K562 (cell line): ENCODE results near the gene CUX1. TPM values are rescaled to one million over a fixed set of nuclear protein-coding genes. Genes with fewer than 3 reads are reported as not detected.

ENCODE experiments used
- ARID4B ChIP-seq: sonication (generic); formaldehyde crosslinking; IDR thresholded peaks from 2 replicates; pipeline ENCODE4 v1.8.0; 2022; ENCODE audit warnings: mild to moderate bottlenecking, missing genetic modification reagents
- BCOR ChIP-seq: fragments of 450-650 bp; IDR thresholded peaks from 2 replicates; pipeline ENCODE4 v1.6.1; 2016
- BMI1 ChIP-seq: fragments of 150-350 bp; IDR thresholded peaks from 2 replicates; pipeline ENCODE4 v1.6.1; 2014; ENCODE audit warnings: low read length
- CHD1 ChIP-seq: fragments of 200-600 bp; sonication (generic); IDR thresholded peaks from one replicate; pipeline ENCODE4 v1.6.1; 2012; ENCODE audit warnings: mild to moderate bottlenecking, moderate library complexity, low read length, inconsistent platforms
- CTCF ChIP-seq, 3 experiments: IDR thresholded peaks in 2 of 3; conservative IDR thresholded peaks in 1 of 3; 2 replicates each; pipeline ENCODE4 v1.5.1; 2011 to 2012; ENCODE audit warnings: low read length in 3 of 3, mild to moderate bottlenecking in 3 of 3, control low read depth in 2 of 3, improper control_type of control experiment in 1 of 3, inconsistent platforms in 1 of 3, low read depth in 1 of 3, mixed read lengths in 1 of 3, moderate library complexity in 1 of 3; ENCODE audit not compliant: insufficient read depth in 2 of 3
- CTCFL ChIP-seq: IDR thresholded peaks from 2 replicates; pipeline ENCODE4 v1.6.1; 2011; ENCODE audit warnings: borderline replicate concordance, low read depth, mild to moderate bottlenecking, moderate library complexity, low read length; ENCODE audit not compliant: insufficient read depth, poor library complexity, severe bottlenecking
- MAFF ChIP-seq: IDR thresholded peaks from 2 replicates; pipeline ENCODE4 v1.6.1; 2012; ENCODE audit warnings: low read length, improper control_type of control experiment
- NR1H2 ChIP-seq: sonication (generic); formaldehyde crosslinking; IDR thresholded peaks from 2 replicates; pipeline ENCODE4 v1.4.0; 2020; ENCODE audit warnings: mild to moderate bottlenecking, missing genetic modification reagents
- PPARD ChIP-seq: fragments of 250-450 bp; sonication (Bioruptor Pico); IDR thresholded peaks from 2 replicates; pipeline ENCODE4 v1.8.0; 2022; ENCODE audit warnings: inconsistent platforms, mild to moderate bottlenecking, moderate library complexity
- RAD51 ChIP-seq: fragments of 450-650 bp; IDR thresholded peaks from 2 replicates; pipeline ENCODE4 v1.7.1; 2016; ENCODE audit warnings: low read depth, mild to moderate bottlenecking, borderline replicate concordance
- RBBP5 ChIP-seq: fragments of 200-600 bp; sonication (generic); IDR thresholded peaks from 2 replicates; pipeline ENCODE4 v1.6.1; 2012; ENCODE audit warnings: borderline replicate concordance, mild to moderate bottlenecking, low read length, control low read depth, inconsistent platforms; ENCODE audit not compliant: insufficient read depth, poor library complexity, severe bottlenecking
- SIRT6 ChIP-seq: IDR thresholded peaks from one replicate; pipeline ENCODE4 v1.6.1; 2012; ENCODE audit warnings: low read depth, mild to moderate bottlenecking, control low read depth, inconsistent platforms, low read length, moderate library complexity
- SMC3 ChIP-seq: conservative IDR thresholded peaks from 2 replicates; pipeline ENCODE4 v1.6.1; 2011; ENCODE audit warnings: low read depth, low read length, improper control_type of control experiment; ENCODE audit not compliant: insufficient read depth
- SNAPC5 ChIP-seq: fragments of 250-450 bp; sonication (Bioruptor Pico); IDR thresholded peaks from 2 replicates; pipeline ENCODE4 v1.8.0; 2021; ENCODE audit warnings: moderate library complexity, mild to moderate bottlenecking, inconsistent platforms
- TCFL5 ChIP-seq: fragments of 250-450 bp; sonication (Bioruptor Pico); conservative IDR thresholded peaks from 2 replicates; pipeline ENCODE4 v1.6.1; 2021; ENCODE audit warnings: mild to moderate bottlenecking, moderate library complexity, matching md5 sums
- THRB ChIP-seq: fragments of 450-650 bp; formaldehyde crosslinking; conservative IDR thresholded peaks from 2 replicates; pipeline ENCODE4 v1.4.0; 2022; ENCODE audit warnings: mild to moderate bottlenecking, missing genetic modification characterization
- ZNF23 ChIP-seq: fragments of 250-450 bp; sonication (Bioruptor Pico); IDR thresholded peaks from 2 replicates; pipeline ENCODE4 v1.4.0; 2020; ENCODE audit warnings: mild to moderate bottlenecking
- ZNF695 ChIP-seq: fragments of 450-650 bp; formaldehyde crosslinking; IDR thresholded peaks from 2 replicates; pipeline ENCODE4 v1.4.0; 2020; ENCODE audit warnings: mild to moderate bottlenecking, moderate library complexity
- polyA plus RNA-seq, 8 experiments: library from polyadenylated mRNA; depleted of rRNA in 4 of 8; stranded (reverse) in 5 of 8; unstranded in 3 of 8; fragments of >200 nt; fragmentation: Nextera tagmentation in 2 of 8; fragmentation: Illumina TruSeq in 1 of 8; extraction: Ambion mirVana in 2 of 8; extraction: Trizol in 1 of 8; gene quantifications; 2 replicates each; pipeline versions ENCODE4 v1.2.1 to v1.2.3, GENCODE V29; 2011 to 2014; ENCODE audit warnings: inconsistent platforms in 1 of 8, missing spikeins in 1 of 8
- total RNA-seq, 7 experiments: library from RNA; depleted of rRNA in 6 of 7; stranded (reverse); fragments of >200 nt in 6 of 7; fragmentation: Illumina TruSeq in 2 of 7; extraction: Trizol in 2 of 7; gene quantifications; 2 replicates each; pipeline versions ENCODE4 v1.2.1 to v1.2.3, GENCODE V29; 2011 to 2021; ENCODE audit warnings: low replicate concordance in 1 of 7

CUX1 gene
- total and polyA plus RNA-seq, 9 of the 15 experiments (the other 6 are each of a cell fraction or from before 2014, with no cell fraction given) = 3.6 to 55.3 (median 25.2) TPM

GRCh38 chr7:102236592-102237287, 419.3 kb downstream of the CUX1 start (continued):
- no peak for TF ChIP-seq THRB
- no peak for TF ChIP-seq SIRT6
- no peak for TF ChIP-seq SNAPC5 (CRISPR knock-in tag)
- no peak for TF ChIP-seq PPARD (CRISPR knock-in tag)
- TF ChIP-seq MAFF = no peak
- no peak for TF ChIP-seq ZNF23 (CRISPR knock-in tag)
- peak; percentile 95 for TF ChIP-seq SMC3
- no peak for TF ChIP-seq BMI1
- TF ChIP-seq RAD51 = no peak
- no peak for TF ChIP-seq BCOR
- no peak for TF ChIP-seq TCFL5 (CRISPR knock-in tag)
- TF ChIP-seq CTCF (IDR thresholded peaks at IDR 0.05 in 2 of 3, conservative IDR thresholded peaks at IDR 0.05 in 1 of 3; ENCODE audit: insufficient read depth in 2 of 3, low read depth in 1 of 3, low read length in 3 of 3) = peak; percentile 85 to 94 (median 90)
- TF ChIP-seq CHD1 = no peak
- no peak for TF ChIP-seq NR1H2 (CRISPR knock-in tag)
- TF ChIP-seq RBBP5 = no peak
- TF ChIP-seq ZNF695 (CRISPR knock-in tag) = no peak
- TF ChIP-seq ARID4B = no peak
- TF ChIP-seq CTCFL = peak; percentile 29
